MG63 (cell line): ENCODE measurements around the gene LHFPL6. TPM values are rescaled to one million over a fixed set of nuclear protein-coding genes. Genes with fewer than 3 reads are reported as not detected.
"Not testable (repeated sequence)": the region's sequence is repeated elsewhere in the genome, so short reads cannot be mapped to it uniquely, and the experiment has no call there.

Experiments used
- DNase-seq: peaks from one replicate; pipeline ENCODE4 v3.0.0-alpha.2; 2020
- H3K27me3 ChIP-seq: fragments of 250-450 bp; sonication (Bioruptor Pico); 2 replicates; pipeline ENCODE4 v1.5.1; 2020; ENCODE audit warnings: mild to moderate bottlenecking, moderate library complexity
- H3K36me3 ChIP-seq: fragments of 250-450 bp; sonication (Bioruptor Pico); 2 replicates; pipeline ENCODE4 v1.5.1; 2020; ENCODE audit warnings: mild to moderate bottlenecking, moderate library complexity
- H3K4me3 ChIP-seq: fragments of 250-450 bp; sonication (Bioruptor Pico); 2 replicates; pipeline ENCODE4 v1.5.1; 2020; ENCODE audit warnings: mild to moderate bottlenecking, moderate library complexity
- H3K9me3 ChIP-seq: fragments of 250-450 bp; sonication (Bioruptor Pico); 2 replicates; pipeline ENCODE4 v1.5.1; 2020; ENCODE audit warnings: mild to moderate bottlenecking, moderate library complexity
- total RNA-seq: library from RNA; depleted of rRNA; stranded (reverse); fragments of >200 nt; shearing (Covaris generic); gene quantifications from 2 replicates; pipeline ENCODE4 v1.2.3, GENCODE V29; 2014; ENCODE audit warnings: low replicate concordance

LHFPL6 gene
- total RNA-seq, 1 experiment from 2014 or later: 71.5 TPM

DNA sequence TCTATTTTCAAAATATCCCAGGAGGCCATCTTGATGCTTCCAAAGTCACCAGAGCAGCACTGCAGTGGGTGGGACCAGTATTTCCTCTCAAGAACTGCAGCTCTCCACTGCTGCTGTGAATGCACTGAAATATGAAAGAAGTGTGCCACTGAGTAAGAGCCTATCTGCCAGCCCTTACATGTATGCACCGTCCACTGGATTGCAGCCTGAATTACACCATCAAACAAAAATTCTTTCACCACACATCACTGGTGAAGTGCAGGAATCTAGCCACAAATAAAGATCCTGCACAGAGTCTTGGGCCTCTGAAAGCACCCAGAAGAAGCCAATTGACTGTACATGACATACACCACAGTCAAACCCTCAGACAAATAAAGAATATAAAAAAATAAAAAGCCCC, 249.0 kb downstream of the LHFPL6 start:
- Histone ChIP-seq H3K4me3 (no peak overlapping the region), H3K36me3 (no peaks in the 10 kb centered on the region; the same call in 1 of the 2 replicates), H3K9me3 (peaks cover 14% of the 10 kb centered on the region), H3K27me3 (no peaks in the 10 kb centered on the region)
- peak; percentile 26 for DNase-seq

GRCh38 chr13:39350461-39350881, 252.5 kb downstream of the LHFPL6 start:
- no peak for DNase-seq
- Histone ChIP-seq H3K27me3 (no peaks in the 10 kb centered on the region), H3K4me3 (no peak overlapping the region), H3K9me3 (peaks cover 8% of the 10 kb centered on the region), H3K36me3 (no peaks in the 10 kb centered on the region; the same call in 1 of the 2 replicates)

- 0 out of 2 replicates have a peak, but pooled peaks cover 2% of the 10 kb centered on the region for H3K9me3 ChIP-seq
- no peaks in the 10 kb centered on the region; the same call in 1 of the 2 replicates for H3K36me3 ChIP-seq
- H3K27me3 ChIP-seq: no peaks in the 10 kb centered on the region
- H3K4me3 ChIP-seq: no peak overlapping the region
- no peak for DNase-seq
Observed at GRCh38 chr13:39349391-39349960, 253.5 kb downstream of the LHFPL6 start.

GRCh38 chr13:39347926-39348901, 254.8 kb downstream of the LHFPL6 start:
- H3K4me3 ChIP-seq: no peak overlapping the region
- H3K9me3 ChIP-seq: no peaks in the 10 kb centered on the region
- no peak for DNase-seq
- peaks cover 3% of the 10 kb centered on the region; the same call in 1 of the 2 replicates for H3K36me3 ChIP-seq
- no peaks in the 10 kb centered on the region for H3K27me3 ChIP-seq

DNA sequence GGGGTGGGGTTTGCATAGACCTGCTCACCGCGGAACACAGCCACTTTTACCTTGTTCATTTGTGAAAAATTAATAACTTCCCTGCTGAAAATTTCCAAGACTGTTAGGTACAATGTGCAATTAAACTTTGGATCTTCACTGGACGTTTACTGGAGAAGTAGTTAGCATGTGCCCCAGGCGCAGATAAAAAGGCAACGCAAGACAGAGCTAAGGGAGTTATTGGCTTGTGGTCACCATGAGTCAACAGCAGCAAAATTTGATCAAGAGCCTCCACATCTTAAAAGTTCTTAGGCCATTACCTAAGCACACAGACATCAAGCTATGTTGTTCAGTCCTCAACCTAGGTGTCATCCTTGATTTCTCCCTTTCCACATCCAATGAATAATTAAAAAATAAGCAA, 257.0 kb downstream of the LHFPL6 start:
- no peaks in the 10 kb centered on the region for H3K9me3 ChIP-seq
- no peak overlapping the region for H3K4me3 ChIP-seq
- H3K27me3 ChIP-seq: no peaks in the 10 kb centered on the region
- H3K36me3 ChIP-seq: 0 out of 2 replicates have a peak, but pooled peaks cover 3% of the 10 kb centered on the region
- DNase-seq: no peak

DNA sequence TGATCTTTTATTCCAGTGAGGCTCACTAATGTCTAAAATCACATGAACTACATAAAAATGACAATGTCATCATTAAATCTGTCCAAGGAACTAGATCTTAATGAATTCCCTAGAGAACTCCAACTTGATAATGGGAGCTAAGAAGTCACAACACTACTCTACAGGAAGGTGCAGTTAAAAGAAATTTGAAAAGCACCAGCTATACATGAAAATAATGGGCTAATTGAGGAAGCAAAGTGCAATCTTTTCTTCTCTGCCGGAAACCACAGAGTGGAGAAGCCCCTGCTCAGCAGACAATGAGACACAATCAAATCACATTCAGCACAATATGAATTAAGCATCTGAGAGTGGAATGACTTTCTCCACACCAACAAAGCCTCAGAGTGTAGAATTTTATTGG, 261.7 kb downstream of the LHFPL6 start:
- Histone ChIP-seq H3K27me3 (no peaks in the 10 kb centered on the region), H3K36me3 (peaks cover 7% of the 10 kb centered on the region; the same call in 1 of the 2 replicates), H3K4me3 (no peak overlapping the region), H3K9me3 (no peaks in the 10 kb centered on the region)
- no peak for DNase-seq

GRCh38 chr13:39338114-39338513, 264.9 kb downstream of the LHFPL6 start:
- H3K4me3 ChIP-seq, H3K27me3 ChIP-seq, DNase-seq, H3K36me3 ChIP-seq, H3K9me3 ChIP-seq: not testable (repeated sequence)

- Histone ChIP-seq H3K27me3 (no peaks in the 10 kb centered on the region), H3K4me3 (no peak overlapping the region), H3K9me3 (peaks cover 2% of the 10 kb centered on the region), H3K36me3 (peaks cover 4% of the 10 kb centered on the region; the same call in 1 of the 2 replicates)
- no peak for DNase-seq
Observed at GRCh38 chr13:39336937-39337336, 266.1 kb downstream of the LHFPL6 start.

DNA sequence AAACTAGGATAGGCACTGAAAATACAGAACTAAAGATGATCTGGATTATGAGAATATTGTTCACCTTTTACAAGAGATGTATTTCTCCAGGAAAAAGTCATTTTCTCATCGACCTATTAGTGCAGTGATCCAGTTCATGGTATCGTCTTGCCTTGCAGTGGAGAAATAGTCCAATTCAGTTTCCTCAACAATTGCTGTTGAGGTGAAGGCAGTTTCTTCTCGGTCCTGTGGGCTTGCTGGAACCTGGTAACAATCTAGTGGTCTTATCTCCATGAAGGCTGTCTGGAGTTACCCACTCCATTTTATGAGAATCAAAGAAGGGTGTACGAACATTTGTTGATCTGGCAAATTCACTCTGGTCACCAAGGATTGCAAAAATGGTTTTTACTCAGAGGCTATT, 266.8 kb downstream of the LHFPL6 start:
- Histone ChIP-seq H3K4me3 (no peak overlapping the region), H3K36me3 (peaks cover 4% of the 10 kb centered on the region; the same call in 1 of the 2 replicates), H3K9me3 (peaks cover 2% of the 10 kb centered on the region), H3K27me3 (no peaks in the 10 kb centered on the region)
- no peak for DNase-seq

DNA sequence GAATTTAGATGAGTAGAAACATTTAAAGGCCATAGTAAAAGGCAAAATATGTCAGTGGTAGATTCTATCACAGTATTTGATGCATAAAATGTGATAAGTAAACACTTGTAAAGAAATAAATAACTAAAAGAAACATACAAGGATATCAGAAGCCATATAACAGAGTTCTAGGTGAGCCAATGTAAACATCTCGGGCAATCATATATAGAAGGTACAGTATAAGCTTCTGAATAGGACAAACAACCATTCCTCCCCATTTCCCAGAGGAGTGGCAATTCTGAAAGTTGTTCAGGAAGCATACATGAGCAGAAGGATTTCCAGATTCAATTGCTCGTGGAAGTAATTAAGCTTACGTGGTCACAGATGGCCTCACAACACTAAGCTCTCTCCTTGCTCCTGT, 267.3 kb downstream of the LHFPL6 start:
- no peak overlapping the region for H3K4me3 ChIP-seq
- H3K36me3 ChIP-seq: peaks cover 4% of the 10 kb centered on the region; the same call in 1 of the 2 replicates
- H3K27me3 ChIP-seq: no peaks in the 10 kb centered on the region
- H3K9me3 ChIP-seq: peaks cover 2% of the 10 kb centered on the region
- no peak for DNase-seq

GRCh38 chr13:39330504-39330903, 272.5 kb downstream of the LHFPL6 start:
- Histone ChIP-seq H3K27me3 (no peaks in the 10 kb centered on the region), H3K9me3 (peaks cover 2% of the 10 kb centered on the region), H3K36me3 (no peaks in the 10 kb centered on the region), H3K4me3 (no peak overlapping the region)
- DNase-seq: no peak

DNA sequence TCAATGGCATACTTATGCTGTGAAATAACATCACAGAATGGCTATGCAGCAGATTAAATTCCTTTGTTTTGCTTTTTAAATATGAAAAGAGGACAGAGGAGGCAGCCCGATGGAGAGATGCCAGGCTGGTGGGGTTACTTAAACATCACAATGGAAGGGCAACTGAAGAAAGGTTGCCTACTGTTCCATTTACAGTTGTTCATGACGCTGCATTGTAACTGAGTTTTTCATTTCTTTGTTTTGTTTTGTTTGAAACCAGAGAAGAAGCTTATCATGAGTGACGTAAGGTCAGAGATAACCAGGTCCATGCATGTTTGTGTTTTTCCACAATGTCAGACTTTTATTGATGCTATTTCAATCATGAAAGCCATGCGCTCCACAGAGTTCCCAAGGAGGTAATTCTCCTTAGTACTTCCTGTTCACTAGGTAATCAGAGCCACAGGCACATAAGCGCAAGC, 273.8 kb downstream of the LHFPL6 start:
- Histone ChIP-seq H3K27me3 (no peaks in the 10 kb centered on the region), H3K36me3 (no peaks in the 10 kb centered on the region), H3K4me3 (no peak overlapping the region), H3K9me3 (peaks cover 2% of the 10 kb centered on the region)
- no peak for DNase-seq

GRCh38 chr13:39327172-39327479, 275.9 kb downstream of the LHFPL6 start:
- no peaks in the 10 kb centered on the region for H3K9me3 ChIP-seq
- H3K27me3 ChIP-seq: no peaks in the 10 kb centered on the region
- no peaks in the 10 kb centered on the region for H3K36me3 ChIP-seq
- no peak for DNase-seq
- no peak overlapping the region for H3K4me3 ChIP-seq

GRCh38 chr13:39326469-39327171, 276.4 kb downstream of the LHFPL6 start:
- no peaks in the 10 kb centered on the region for H3K36me3 ChIP-seq
- no peaks in the 10 kb centered on the region for H3K9me3 ChIP-seq
- H3K27me3 ChIP-seq: no peaks in the 10 kb centered on the region
- no peak for DNase-seq
- H3K4me3 ChIP-seq: no peak overlapping the region

DNA sequence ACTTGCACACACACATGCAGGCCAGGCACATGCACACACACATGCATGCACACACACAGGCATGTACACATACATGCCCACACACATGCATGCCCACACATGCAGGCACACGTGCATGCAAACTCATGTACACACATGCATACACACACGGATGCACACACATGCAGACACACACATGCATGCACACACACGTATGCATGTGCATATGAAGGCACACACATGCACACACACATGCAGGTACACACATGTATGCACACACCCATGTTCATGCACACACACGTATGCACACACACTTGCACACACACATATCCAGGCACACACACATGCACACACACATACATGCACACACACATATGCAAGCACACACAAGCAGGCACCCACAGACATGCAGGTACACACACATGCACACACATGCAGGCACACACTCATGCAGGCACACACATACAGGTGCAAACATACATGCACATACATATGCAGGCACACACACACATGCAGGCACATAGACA, 278.1 kb downstream of the LHFPL6 start:
- no peak overlapping the region for H3K4me3 ChIP-seq
- no peaks in the 10 kb centered on the region for H3K27me3 ChIP-seq
- H3K9me3 ChIP-seq: no peaks in the 10 kb centered on the region
- no peaks in the 10 kb centered on the region for H3K36me3 ChIP-seq
- DNase-seq: no peak

GRCh38 chr13:39322836-39323585, 280.0 kb downstream of the LHFPL6 start:
- DNase-seq: no peak
- Histone ChIP-seq H3K4me3 (no peak overlapping the region), H3K9me3 (no peaks in the 10 kb centered on the region), H3K27me3 (no peaks in the 10 kb centered on the region), H3K36me3 (no peaks in the 10 kb centered on the region)
